ENCODE measurements around the gene FBXW8.

The FBXW8 gene

DNA sequence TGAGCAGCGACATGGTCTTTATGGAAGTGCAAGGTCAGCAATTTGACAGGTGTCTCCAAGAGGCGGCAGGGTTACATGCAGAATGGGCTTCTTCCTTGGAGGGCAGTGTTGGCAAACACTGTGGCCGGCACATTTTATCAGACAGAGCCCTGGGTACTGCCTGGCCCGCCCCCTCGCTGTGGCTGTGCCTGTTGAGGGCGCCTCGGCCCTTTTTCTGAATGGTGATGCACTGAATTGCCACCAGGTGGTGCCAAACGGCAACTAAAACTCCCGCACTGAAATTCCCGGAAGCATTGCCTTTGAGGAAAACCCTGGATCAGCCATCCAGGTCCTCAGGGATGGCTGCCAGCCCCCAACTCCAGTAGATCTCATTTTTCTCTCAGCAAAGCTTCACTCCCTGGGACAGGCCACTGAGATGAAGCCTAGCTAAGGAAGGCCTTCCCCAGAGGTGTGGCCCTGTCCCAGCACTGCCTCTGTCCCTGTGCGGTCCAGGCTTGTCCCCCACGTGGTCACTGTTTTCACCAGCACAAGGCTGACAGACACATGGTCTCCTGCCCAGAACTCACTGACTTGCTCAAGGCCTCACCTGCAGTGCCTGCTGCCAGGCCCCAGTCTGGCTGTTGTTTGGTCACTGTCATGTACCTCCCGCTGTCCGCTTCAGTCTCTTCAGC, 114.9 kb downstream of the FBXW8 start:
- no peak for FAIRE-seq

DNA sequence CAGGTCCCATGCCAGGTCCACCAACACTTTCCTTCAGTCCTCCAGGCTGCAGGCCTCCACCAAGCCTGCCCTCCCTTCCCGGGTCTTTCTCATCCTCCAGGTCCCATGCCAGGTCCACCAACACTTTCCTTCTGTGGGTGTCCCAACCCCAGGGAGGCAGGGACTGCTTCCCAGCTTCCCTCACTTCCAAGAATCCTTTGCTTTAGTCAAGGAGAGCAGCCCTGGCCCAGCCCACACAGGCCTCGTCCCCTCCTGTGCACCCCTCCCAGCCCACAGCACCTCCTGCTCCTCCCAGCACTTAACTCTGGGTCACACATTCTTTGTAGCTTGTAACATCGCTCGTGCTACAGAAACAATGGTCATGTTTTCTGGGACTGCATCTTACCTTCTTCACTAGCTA, 115.6 kb downstream of the FBXW8 start:
- no peak for FAIRE-seq

DNA sequence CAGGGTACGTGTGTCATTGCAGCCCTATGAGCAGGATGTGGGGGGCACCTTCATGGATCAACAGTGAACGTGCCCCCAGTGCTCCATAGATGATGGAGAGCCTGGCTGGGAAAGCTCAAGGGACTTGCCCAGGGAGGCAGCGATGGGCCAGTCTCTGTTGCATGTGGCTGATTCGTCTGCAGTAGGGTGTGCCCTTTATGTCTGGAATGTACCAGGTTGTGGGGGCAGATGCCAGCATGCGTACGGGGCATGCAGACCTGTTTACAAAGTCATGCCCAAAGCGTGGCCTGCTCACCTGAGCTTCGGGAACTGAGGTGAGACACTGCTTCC, 116.1 kb downstream of the FBXW8 start:
- FAIRE-seq = no peak

DNA sequence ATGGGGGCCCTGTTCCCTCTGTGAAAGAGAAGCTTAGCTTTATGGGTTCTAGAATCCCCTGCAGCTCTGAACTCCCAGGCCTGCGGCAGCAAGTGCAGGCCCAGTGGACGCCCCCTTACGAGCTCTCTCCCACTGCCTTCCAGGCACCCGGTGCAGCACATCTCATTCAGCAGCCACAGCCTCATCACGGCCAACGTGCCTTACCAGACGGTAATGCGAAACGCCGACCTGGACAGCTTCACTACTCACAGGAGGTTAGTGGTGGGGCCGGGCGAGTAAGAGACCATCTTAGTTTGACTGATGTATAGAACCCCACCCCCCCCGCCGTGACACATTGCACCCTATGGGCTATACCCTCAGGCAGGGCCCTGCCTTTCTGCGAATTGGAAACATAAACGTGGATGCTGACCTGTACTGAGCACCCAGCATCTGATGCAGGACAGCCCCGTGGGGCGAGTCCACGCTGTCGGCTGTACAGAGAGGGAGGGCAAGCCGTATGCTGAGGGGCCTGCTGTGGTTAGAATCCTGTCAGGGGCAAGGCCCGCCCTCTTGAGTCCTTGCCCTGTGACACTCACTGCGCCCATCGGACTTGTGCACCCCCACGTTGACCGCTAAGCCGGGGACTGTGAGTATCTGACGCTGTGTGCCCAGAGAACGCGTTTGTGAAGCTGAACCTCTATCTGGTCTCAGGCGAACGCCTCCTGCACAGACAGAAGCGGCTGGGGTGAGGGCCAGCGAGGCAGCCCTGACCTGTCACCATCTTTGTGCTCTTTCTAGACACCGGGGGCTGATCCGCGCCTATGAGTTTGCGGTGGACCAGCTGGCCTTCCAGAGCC, 116.7 kb downstream of the FBXW8 start:
- FAIRE-seq = no peak

DNA sequence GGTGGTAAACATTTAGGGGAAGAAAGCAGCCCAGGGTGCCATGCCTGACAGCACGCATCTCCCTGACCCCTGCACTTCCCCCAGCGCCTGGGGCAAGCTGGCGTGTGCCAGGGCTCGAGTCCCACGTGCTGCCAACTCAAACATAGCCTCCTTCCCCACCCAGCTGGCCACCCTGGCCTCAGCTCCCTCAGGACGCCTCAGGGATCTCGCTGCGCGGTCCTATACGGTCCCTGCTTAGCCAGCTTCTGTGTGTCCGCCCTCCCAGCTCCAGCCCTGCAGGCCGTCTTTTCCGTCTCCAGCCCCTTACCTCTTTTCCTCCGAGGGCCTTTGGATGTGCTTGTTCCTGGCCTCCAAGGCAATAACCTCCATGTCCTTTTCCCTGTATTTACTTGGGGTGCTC, 117.5 kb downstream of the FBXW8 start:
- FAIRE-seq = no peak

DNA sequence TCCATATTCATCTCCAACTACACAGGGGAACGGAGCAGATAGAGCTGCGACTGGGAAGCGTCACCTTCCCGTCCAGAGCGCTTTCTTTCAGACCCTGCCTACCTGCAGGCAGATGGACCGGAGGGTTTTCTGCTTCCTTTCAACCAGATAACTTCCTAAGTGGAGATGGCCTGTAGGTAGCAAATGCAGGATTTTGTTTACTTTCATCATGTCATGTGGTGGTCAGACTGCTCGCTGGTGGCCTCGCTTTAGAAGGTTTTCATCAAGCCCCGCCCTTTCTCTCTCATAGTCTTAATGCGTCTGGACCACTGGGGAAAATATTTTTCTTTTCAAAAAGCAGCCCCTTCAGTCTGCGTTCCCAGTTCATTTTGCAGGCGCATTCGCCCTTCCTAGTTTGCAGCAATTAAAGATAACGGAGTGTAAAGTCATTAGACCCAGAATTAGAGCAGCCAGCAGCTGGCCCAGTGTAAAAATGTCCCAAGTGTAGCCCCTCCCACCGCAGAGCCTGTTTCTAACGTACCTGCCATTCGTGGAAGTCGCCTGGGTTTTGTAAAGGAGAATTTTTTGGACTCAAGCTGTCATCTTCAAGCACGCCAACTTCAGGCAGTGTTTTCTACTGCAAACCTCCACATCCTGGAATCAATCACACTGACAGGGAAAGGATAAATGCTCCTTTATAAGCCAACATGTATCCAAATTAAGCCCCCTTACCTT, 119.6 kb downstream of the FBXW8 start:
- no peak for FAIRE-seq

DNA sequence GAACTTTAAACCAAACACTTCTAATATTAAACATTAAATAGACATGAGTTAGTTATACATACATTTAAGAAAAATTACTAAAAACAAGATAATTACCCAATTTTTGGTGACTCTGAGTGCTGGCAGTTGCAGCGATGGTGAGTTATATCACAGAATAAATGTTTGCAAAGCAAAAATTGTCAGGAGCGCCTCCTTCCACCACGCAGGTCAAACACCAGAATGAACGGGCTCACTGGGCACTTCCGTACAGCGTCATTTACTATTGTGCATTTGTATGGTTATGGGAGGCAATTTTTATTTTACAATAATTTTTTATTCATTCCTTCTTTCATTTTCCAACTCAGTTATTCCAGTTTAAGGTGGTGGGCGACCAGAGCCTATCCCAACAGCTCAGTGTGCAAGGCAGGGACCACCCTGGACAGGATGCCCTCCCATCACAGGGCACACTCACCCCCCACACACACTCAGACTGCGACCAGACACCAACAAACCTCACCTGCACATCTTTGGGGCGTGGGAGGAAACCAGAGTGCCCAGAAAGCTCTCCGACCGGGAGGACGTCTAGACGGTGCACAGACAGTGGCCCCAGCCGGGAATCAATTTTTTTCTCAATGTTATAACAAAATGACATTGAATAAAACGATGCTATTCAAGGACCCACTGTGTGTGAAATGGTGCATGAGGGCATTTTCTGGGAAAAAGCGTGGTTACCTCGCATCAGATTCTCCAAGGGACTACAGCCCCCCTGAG, 121.3 kb downstream of the FBXW8 start:
- no peak for FAIRE-seq

DNA sequence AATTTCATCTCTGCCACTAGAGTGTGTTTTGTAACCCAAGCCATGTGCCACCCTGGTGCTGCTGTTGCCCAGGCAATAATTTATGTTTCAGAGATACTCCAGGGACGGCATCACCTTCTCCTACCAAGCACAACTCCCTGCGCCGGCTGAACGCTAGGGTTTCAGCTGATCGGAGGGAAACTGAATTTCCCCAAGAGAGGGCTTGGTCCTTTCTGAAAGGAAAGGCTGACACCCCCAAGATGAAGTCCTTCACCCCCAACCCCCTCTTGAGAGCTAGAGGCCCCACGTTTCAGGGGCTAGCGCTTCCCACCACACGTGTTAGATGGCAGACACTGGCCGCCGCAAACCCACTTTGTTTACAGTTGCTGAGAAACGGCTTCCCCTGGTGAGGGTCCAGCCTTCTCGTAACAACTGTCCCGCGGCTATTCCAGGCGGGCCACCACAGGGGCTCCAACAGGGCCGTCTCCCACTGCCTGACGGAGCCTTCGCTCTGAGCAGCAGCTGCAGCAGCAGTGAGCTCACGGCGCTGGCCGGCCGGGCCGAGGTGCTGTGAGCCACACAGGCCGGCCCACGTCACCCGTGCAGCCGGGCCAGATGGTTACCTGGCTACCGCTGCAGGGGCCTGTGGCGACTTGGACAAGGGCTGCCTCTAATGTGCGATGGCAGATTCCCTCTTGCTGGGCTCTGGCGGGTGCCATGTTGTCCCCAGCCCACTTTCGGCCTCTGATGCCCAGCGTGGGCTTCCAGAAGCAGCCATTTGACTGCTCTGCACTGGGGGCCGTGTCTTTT, 122.0 kb downstream of the FBXW8 start:
- no peak for FAIRE-seq

DNA sequence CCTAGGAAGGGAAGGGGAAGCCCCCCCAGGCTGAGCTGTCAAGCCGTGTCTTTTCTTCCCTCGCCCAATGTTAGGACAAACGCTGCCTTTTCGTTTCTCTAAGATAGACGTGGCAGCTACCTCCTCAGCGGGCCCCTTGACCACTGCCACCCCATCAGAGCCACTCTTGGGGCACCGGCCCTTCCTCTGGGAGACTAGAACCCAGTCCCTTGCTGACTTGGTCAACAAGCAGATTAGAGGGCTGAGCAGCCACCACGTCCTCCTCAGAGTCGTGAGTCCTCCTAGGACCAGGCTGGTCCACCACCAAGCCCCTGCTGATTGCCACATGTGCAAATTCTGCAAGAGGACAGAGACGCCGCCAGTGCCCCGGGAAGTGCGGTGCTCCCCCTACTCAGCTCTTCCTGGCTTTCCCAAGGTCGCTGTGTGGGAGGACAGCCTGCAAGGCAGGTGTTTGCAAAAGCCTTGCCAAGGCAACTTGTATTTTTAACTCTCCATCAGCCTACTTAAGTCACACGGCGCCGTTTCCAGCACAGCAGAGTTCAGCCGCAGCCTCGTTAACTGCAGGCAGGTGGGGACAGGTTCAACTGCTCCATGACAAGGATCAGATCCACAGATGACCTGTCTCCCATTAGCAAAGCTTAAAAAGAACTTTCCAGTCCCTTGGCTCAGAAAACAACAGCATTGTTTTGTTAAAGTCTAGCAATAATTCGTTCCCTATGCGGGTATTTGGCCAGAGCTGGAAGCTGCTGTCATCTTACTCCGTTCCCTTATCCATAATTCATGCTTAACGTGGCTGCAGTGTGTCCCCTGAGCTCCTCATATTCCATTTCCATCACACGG, 122.9 kb downstream of the FBXW8 start:
- FAIRE-seq = no peak

DNA sequence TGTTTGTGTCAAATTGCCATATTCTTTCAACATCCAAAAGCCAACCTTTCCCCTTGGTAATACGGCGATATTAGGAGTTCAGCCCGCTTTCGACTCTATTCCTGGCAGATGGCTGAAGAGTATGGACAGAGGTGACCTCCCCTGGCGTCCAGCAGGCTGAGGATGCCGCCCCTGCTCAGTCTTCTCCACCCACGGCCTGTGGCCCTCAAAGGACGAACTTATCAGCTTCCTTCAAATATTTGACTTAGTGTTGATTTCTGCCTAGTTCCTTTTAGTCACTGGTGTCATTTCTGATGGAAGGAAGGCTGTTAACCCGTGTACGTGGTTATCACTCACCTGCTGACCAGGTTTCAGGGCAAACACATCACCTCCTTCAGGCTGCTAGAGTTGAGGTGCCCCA, 123.5 kb downstream of the FBXW8 start:
- no peak for FAIRE-seq

DNA sequence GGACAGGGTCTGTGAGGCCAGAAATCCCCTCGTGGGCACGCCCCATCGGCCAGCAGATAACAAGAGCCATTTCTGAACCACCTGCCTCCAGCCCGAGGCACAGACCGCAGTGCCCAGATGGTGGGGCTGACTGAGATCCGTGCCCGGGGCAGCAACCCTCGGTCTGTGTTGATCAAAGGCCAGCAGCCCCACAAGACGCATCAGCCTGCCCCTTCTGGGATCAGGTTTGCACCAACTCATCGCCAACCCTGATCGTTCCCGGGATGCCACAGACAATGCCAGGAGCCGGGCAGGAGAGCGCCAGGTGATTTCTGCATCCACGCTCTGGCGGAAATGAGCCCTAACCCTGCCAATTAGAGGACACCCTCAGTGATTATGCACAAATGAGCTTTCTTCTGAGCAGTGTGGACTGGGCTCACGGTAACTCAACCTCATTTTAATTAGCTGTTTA, 124.0 kb downstream of the FBXW8 start:
- FAIRE-seq = no peak

DNA sequence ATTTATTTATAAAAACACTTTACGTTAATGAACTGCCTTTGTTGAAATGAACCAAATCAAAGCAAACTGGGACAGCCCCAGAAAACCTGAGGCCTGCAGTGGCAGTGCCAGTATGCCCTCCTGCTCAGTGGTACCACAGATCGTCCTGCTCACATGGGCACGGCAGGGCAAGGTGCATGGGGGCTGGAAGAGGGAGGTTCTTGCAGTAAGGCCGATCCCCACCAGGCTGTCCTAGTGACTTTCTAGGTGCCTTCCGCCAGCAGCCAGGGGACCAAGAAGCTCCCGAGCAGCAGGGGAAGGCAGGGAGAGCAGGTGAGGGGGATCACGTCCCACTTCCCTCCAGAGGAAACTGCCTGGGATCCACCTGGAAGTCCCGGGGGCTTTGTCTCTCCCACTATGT, 124.5 kb downstream of the FBXW8 start:
- no peak for FAIRE-seq

DNA sequence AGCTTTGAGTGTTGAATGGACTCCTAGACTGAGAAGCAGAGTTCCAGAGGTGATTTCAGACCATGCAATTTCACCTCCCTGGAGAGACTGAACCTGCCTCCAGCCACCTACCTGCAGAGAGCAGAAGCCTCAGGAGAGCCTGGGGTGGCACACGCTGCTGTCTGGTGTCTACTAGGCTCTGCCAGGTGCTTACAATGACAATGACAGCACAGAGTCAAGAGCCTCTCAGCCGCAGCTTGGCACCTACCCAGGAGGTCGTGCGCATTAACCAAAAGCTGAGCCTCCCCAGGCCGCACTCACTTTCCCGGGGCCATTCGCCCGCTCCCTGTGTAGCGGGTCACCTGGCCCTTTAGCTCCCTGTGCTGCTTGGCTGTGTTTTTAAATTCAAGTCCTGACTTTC, 125.3 kb downstream of the FBXW8 start:
- no peak for FAIRE-seq

DNA sequence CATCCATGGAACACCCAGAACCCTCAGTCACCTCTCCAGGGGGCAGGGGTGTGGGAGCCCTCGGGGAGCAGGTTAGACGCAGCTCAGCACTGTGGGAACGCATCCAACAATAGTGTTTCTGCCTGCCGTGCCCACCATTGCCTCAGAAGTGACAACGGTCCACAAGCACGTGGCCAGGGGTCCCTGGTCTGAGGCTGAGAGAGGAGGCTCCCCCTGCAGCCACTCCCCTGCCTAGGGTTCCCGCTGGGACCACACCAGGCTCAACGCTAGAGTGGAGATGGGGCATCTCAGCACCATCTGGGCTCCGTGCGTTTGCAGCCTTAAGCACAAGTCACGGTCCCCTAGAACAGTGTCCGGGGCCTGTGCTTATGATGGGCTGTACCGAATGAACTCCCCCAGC, 125.8 kb downstream of the FBXW8 start:
- no peak for FAIRE-seq

DNA sequence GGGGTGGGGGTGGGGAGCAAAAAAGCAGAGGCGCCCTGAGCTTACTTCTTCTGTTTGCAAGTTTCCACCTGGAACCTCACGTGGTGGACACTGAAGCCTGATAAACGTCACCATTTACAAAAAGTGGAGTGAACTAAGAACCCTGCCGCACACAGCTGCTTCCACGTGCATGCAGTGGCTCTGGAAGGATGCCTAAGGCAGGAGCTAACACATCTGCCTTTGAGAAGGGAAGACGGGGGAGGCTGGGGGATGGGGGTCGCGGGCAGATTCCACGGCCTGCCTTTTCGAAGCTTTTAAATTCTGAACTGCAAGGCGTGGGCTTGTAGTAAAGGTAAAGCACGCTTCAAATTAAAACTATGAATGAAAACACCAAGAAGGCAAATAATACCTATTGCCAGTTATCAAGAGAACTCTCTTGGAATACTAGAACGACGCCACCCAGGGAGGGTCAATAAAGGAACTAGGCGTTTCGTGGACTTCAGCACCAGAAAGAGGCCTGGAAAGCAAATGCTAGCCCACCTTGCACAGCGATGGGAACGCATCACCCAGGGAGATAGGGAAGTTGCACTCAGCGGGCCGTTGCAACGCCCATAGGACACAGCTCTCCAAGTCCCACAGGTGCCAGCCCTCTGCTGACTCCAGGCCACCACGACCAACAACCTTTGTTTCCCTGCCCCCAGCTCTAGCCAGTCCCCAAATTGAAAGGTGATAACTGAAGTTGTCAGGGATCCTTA, 126.7 kb downstream of the FBXW8 start:
- FAIRE-seq = no peak

DNA sequence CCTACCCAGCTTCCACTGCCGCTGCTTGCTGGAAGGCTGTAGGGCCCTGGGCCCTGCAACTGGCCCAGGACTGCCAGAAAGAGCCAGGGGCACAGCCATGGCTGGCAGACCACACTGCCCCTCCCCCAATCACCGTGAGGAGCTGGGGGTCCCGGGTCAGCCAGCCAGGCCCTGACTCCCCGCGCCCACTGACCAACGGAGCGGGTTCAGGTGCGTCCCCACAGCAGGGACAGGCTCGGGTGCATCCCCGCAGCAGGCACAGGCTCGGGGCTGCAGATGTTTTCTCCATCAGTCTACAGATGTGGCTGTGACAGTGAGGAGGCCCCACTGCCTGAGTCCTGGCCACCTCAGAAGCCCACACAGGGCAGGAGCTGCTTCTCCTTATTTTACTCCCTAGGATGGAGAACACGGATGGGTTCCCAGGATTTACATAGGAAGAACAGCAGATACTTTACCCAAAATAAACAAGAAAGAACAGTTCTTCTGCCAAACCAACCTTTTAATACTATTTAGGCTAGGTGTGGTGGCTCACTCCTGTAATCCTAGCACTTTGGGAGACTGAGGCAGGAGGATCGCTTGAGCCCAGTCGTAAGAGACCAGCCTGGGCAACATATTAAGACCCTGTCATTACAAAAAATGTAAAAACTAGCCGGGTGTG, 127.4 kb downstream of the FBXW8 start:
- no peak for FAIRE-seq

DNA sequence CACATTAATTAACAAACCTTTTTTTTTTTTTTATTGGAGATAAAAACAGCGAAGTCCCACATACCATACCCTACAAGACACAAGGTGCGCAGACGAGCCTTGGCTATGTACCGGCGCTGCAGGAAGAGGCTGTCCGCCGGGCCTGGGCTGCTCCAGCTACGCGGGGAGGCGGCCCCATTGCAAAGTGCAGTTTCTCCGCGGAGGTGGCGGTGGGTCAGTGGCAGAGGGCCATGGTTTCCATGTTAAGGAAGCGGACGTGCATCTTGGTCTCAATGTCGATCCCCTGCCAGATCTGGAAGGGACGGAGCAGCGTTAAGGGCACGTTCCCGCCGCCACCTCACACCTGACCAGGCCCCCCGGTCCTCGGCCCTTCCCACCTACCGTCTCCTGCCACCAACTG, 128.2 kb downstream of the FBXW8 start:
- no peak for FAIRE-seq

DNA sequence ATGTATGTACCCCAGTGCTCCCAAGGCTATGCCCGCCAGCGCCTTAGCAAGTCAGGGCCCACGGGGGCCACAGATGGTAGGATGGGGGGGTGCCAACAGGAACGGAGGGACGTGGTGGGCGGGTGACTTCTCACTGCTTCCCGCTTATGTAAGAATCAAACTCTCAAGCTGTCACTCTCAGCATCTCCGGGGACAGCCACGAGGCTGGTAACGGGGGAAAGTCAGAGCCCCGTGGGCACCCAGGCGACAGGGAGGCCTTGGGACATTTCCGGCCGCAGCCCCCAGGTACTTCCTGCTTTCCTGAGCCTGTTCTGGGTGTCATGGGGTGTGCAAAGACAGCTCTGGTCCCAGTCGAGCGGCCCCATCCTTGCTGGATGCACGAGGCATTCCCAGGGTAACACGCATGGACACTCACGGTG, 129.2 kb downstream of the FBXW8 start:
- FAIRE-seq = no peak

DNA sequence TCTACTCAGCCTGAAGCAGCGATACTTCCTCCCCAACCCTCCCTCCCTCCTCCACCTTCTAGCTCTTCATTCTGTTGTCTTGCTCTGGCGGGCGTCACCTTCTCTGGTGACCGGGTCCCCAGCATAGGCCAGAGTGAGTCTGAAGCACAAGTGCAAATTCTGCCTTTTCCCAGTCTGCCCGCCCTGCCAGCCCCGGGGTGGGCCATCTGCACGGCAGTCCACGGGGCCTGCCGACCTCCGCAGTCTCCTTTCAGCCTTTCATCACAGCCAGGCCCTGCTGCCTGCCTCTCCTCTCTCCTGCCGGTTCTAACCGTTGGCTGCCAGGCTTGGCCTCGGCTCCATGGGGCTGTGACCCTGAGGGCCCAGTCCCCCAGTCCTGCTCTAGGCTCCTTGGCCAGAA, 129.7 kb downstream of the FBXW8 start:
- FAIRE-seq = no peak

DNA sequence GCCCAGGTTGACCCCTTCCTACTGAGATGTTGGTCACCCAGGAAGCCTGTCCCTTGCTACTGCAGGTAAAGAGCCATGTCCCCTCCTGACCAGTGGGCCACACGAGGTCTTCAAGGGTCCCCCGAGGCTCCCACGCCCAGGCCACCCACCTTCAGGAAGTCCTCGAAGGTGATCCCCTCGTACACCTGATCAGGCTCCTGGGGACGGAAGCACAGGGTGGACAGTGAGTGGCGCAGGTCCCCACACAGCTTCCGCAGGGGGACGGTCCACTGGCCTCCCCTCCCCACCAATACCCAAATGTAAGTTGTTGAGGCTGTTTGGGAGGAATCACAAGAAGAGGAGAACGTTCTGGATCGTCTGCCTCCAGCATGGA, 131.0 kb downstream of the FBXW8 start:
- no peak for FAIRE-seq

Data from colon (tissue), 2 donors.